Umbilical cord (tissue), 2 donors: ENCODE data around the gene RNF38. TPM values are rescaled to one million over a fixed set of nuclear protein-coding genes. Genes with fewer than 3 reads are reported as not detected.
"Not testable (repeated sequence)": the region's sequence is repeated elsewhere in the genome, so short reads cannot be mapped to it uniquely, and the experiment has no call there.

Experiments used
- DNase-seq: peaks from one replicate; pipeline ENCODE4 v3.0.0-alpha.2; 2015; ENCODE audit warnings: low spot score
- total RNA-seq: library from RNA; depleted of rRNA; stranded (reverse); fragments of >200 nt; gene quantifications from one replicate; pipeline ENCODE4 v1.2.3, GENCODE V29; 2014; ENCODE audit warnings: low replicate concordance; ENCODE audit not compliant: insufficient read depth

Gene RNF38
- total RNA-seq, 1 donor from 2014 or later = 20.2 TPM

DNA sequence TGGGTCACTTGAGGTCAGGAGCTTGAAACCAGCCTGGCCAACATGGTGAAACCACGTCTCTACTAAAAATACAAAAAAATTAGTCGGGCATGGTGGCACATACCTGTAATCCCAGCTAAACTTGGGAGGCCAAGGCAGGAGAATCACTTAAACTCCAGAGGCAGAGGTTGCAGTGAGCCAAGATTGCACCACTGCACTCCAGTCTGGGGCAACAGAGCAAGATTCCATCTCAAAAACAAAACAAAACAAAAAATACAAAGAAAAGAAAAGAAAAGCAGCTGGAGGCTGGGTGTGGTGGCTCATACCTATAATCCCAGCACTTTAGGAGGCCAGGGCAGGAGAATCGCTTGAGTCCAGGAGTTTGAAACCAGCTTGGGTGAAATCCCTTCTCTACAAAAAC, 105.1 kb downstream of the RNF38 start:
- DNase-seq = not testable (repeated sequence)

DNA sequence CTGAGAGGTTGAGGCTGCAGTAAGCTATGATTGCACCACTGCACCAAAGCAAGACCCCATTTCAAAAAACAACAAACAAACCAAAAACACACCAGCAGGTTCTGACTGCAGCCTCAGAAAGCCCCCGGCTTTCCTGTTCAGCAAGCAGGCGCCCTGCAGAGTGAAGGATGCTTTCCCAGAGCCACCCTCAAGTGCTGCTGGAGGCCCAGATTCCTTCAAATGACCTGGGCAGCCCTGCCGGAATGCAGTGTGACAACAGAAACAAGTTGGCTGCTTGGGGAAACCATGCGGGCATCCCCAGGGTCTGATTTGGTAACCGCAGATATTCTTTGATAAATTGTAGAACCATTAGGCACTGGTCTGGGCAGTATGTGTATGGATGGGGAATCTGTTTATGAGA, 106.2 kb downstream of the RNF38 start:
- no peak for DNase-seq

DNA sequence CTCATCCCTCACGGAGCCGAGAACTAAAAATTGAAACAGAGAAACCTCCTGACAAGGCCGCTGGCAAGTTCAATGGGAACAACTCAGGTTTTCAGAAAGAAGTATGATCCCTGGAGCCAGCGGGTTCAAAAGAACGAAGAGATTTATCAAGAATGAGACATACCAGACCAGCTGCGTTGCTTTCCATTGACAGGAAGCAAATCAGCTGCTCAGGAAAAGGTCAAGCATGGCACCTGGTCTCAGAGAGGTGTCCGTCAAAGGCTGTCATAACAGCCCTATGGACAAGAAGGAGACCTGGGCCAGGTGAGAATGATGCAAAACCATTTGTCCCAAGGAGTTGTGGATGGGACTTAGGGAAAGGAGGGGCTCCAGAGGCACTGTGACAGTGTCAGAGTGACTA, 106.9 kb downstream of the RNF38 start:
- no peak for DNase-seq

DNA sequence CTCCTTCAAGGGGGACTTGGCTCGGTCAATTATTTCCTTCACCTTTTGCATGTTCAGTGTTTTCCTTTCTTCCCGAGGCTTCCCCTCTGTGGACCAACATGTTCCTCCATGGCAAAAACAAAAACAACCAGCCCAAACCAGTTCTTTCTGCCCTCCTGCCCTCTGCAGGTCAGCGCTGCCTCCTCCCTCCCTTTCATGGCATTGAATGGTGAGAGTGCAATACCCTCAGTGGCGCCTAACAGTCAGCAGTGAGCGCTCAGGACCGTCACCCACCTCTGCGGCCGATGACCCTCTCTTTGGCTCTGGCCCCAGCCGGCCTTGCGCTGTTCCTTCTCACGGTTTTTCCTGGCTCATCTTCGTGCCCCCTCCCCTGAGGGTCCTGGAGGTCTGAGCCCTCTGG, 107.4 kb downstream of the RNF38 start:
- no peak for DNase-seq

DNA sequence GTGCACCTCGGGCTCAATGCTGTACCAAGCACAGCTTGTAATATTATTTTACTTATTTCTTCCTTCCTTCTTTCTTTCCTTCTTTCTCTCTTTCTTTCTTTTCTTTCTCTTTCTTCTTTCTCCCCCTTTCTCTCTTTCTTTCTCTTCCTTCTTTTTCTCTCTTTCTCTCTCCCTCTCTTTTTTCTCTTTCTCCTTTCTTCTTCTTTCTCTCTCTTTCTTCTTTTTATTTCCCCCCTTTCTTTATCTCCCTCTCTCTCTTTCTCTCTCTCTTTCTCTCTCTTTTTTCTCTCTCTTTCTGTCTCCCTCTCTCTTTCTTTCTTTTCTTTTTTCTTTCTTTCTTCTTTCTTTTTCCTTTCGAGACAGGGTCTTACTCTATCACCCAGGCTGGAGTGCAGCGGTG, 109.1 kb downstream of the RNF38 start:
- no peak for DNase-seq

DNA sequence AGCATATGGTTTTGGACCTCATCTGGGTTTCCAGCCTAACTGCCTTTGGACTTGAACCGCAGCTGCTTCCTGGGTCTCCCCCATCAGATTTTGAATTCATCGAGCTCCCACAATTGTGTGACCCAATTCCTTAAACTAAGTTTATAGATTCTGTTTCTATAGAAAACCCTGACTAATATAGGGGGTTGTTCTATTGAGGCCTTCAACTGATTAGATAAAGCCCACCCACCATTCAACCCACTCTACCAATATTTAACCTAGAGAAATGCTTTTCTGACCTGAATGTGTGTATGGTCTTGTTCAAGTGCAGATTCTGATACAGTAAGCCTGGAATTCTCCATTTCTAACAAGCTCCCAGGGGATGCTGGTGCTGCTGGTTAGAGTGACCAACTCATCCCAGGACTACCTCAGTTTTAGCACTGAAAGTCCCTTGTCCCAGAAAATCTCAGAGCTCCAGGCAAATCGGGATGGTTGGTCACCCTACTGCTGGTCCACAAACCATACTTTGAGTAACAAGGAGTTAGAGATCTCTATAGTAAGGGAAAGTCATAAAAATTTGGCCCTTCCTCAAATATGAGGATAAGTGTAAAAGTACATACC, 110.1 kb downstream of the RNF38 start:
- no peak for DNase-seq

DNA sequence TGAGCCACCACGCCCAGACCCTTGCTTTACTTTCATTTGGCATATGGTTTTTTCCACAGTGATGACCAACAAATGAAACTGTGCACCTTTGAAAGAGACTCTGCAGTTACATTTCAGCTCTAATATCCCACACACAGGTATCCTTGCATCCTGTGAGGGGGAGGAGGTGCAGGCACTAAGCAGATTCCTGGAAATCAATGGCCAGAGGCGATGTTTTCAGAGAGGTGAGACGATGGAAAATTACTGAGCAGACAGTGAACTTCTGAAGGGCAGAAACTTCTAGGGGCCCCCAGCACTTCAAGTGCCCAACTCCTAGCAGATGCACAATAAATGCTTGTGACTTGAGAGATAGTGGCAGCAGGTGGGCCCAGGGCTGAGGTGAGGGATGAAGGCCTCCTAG, 112.0 kb downstream of the RNF38 start:
- no peak for DNase-seq

Other genes starting within 250 kb of the RNF38 start
- gene CCIN, start 230.9 kb downstream of the RNF38 start, total RNA-seq = 0.96 TPM
- gene CLTA, start 209.3 kb downstream of the RNF38 start, total RNA-seq = 168 TPM
- gene GNE, start 141.8 kb downstream of the RNF38 start, total RNA-seq = 24.1 TPM
- gene MELK, start 172.6 kb upstream of the RNF38 start, total RNA-seq = 12.0 TPM